ENCODE measurements around the gene TECPR2.

Gene TECPR2

GRCh38 chr14:102394717-102395375 is 32.1 kb downstream of the TECPR2 start:
- Histone ChIP-seq H3K4me1 (ENCODE audit: control insufficient read depth, insufficient read depth, low read length) (peaks cover 8% of the 10 kb centered on the region), H3K9ac (ENCODE audit: low read length) (no peak overlapping the region), H3K27me3 (ENCODE audit: control insufficient read depth, insufficient read depth, low read length) (no peaks in the 10 kb centered on the region), H3K4me3 (ENCODE audit: low read length) (no peak overlapping the region), H3K36me3 (ENCODE audit: control insufficient read depth, insufficient read depth, low read length) (no peaks in the 10 kb centered on the region), H3K27ac (ENCODE audit: low read depth, low read length) (no peak overlapping the region)

- Histone ChIP-seq H3K27me3 (ENCODE audit: control insufficient read depth, insufficient read depth, low read length) (no peaks in the 10 kb centered on the region), H3K9ac (ENCODE audit: low read length) (no peak overlapping the region), H3K4me1 (ENCODE audit: control insufficient read depth, insufficient read depth, low read length) (peaks cover 4% of the 10 kb centered on the region), H3K4me3 (ENCODE audit: low read length) (no peak overlapping the region), H3K36me3 (ENCODE audit: control insufficient read depth, insufficient read depth, low read length) (no peaks in the 10 kb centered on the region), H3K27ac (ENCODE audit: low read depth, low read length) (no peak overlapping the region)
These were observed 33.8 kb downstream of the TECPR2 start for GRCh38 chr14:102396521-102396920.

- Histone ChIP-seq H3K4me3 (ENCODE audit: low read length) (no peak overlapping the region), H3K9ac (ENCODE audit: low read length) (no peak overlapping the region), H3K27me3 (ENCODE audit: control insufficient read depth, insufficient read depth, low read length) (no peaks in the 10 kb centered on the region), H3K4me1 (ENCODE audit: control insufficient read depth, insufficient read depth, low read length) (peaks cover 2% of the 10 kb centered on the region), H3K36me3 (ENCODE audit: control insufficient read depth, insufficient read depth, low read length) (no peaks in the 10 kb centered on the region), H3K27ac (ENCODE audit: low read depth, low read length) (no peak overlapping the region)
These were observed 40.3 kb downstream of the TECPR2 start for GRCh38 chr14:102403028-102403427.

- H3K27me3 ChIP-seq (ENCODE audit: control insufficient read depth, insufficient read depth, low read length) = no peaks in the 10 kb centered on the region
- H3K9ac ChIP-seq (ENCODE audit: low read length) = no peak overlapping the region
- no peaks in the 10 kb centered on the region for H3K36me3 ChIP-seq (ENCODE audit: control insufficient read depth, insufficient read depth, low read length)
- H3K4me1 ChIP-seq (ENCODE audit: control insufficient read depth, insufficient read depth, low read length) = peaks cover 6% of the 10 kb centered on the region
- H3K27ac ChIP-seq (ENCODE audit: low read depth, low read length) = peak overlapping the region; percentile 61
- H3K4me3 ChIP-seq (ENCODE audit: low read length) = no peak overlapping the region
These were observed 44.5 kb downstream of the TECPR2 start for GRCh38 chr14:102407258-102407657.

- Histone ChIP-seq H3K9ac (ENCODE audit: low read length) (no peak overlapping the region), H3K27ac (ENCODE audit: low read depth, low read length) (peak overlapping the region; percentile 70), H3K36me3 (ENCODE audit: control insufficient read depth, insufficient read depth, low read length) (no peaks in the 10 kb centered on the region)
These were observed 46.0 kb downstream of the TECPR2 start for GRCh38 chr14:102408724-102409123.

GRCh38 chr14:102415671-102416070 is 52.9 kb downstream of the TECPR2 start:
- no peak overlapping the region for H3K4me3 ChIP-seq (ENCODE audit: low read length)
- no peak overlapping the region for H3K27ac ChIP-seq (ENCODE audit: low read depth, low read length)
- H3K4me1 ChIP-seq (ENCODE audit: control insufficient read depth, insufficient read depth, low read length) = peaks cover 4% of the 10 kb centered on the region
- peaks cover 13% of the 10 kb centered on the region for H3K36me3 ChIP-seq (ENCODE audit: control insufficient read depth, insufficient read depth, low read length)
- no peak overlapping the region for H3K9ac ChIP-seq (ENCODE audit: low read length)
- no peaks in the 10 kb centered on the region for H3K27me3 ChIP-seq (ENCODE audit: control insufficient read depth, insufficient read depth, low read length)

More at GRCh38 chr14:102408724-102409123, 46.0 kb downstream of the TECPR2 start:
- no peak overlapping the region for H3K4me3 ChIP-seq (ENCODE audit: low read length)
- peaks cover 6% of the 10 kb centered on the region for H3K4me1 ChIP-seq (ENCODE audit: control insufficient read depth, insufficient read depth, low read length)
- no peaks in the 10 kb centered on the region for H3K27me3 ChIP-seq (ENCODE audit: control insufficient read depth, insufficient read depth, low read length)

- H3K27me3 ChIP-seq (ENCODE audit: control insufficient read depth, insufficient read depth, low read length) = no peaks in the 10 kb centered on the region
- H3K36me3 ChIP-seq (ENCODE audit: control insufficient read depth, insufficient read depth, low read length) = peaks cover 13% of the 10 kb centered on the region
- no peak overlapping the region for H3K9ac ChIP-seq (ENCODE audit: low read length)
- H3K4me3 ChIP-seq (ENCODE audit: low read length) = no peak overlapping the region
- no peak overlapping the region for H3K27ac ChIP-seq (ENCODE audit: low read depth, low read length)
- H3K4me1 ChIP-seq (ENCODE audit: control insufficient read depth, insufficient read depth, low read length) = peaks cover 4% of the 10 kb centered on the region
These were observed 54.3 kb downstream of the TECPR2 start for GRCh38 chr14:102417001-102417431.

GRCh38 chr14:102417646-102418045 is 54.9 kb downstream of the TECPR2 start:
- Histone ChIP-seq H3K27ac (ENCODE audit: low read depth, low read length) (no peak overlapping the region), H3K4me1 (ENCODE audit: control insufficient read depth, insufficient read depth, low read length) (peaks cover 4% of the 10 kb centered on the region), H3K36me3 (ENCODE audit: control insufficient read depth, insufficient read depth, low read length) (peaks cover 13% of the 10 kb centered on the region), H3K9ac (ENCODE audit: low read length) (no peak overlapping the region), H3K27me3 (ENCODE audit: control insufficient read depth, insufficient read depth, low read length) (no peaks in the 10 kb centered on the region), H3K4me3 (ENCODE audit: low read length) (no peak overlapping the region)

- Histone ChIP-seq H3K4me3 (ENCODE audit: low read length) (no peak overlapping the region), H3K36me3 (ENCODE audit: control insufficient read depth, insufficient read depth, low read length) (peaks cover 13% of the 10 kb centered on the region), H3K9ac (ENCODE audit: low read length) (no peak overlapping the region), H3K27me3 (ENCODE audit: control insufficient read depth, insufficient read depth, low read length) (no peaks in the 10 kb centered on the region), H3K27ac (ENCODE audit: low read depth, low read length) (no peak overlapping the region), H3K4me1 (ENCODE audit: control insufficient read depth, insufficient read depth, low read length) (peaks cover 4% of the 10 kb centered on the region)
These were observed 55.6 kb downstream of the TECPR2 start for GRCh38 chr14:102418169-102418852.

- Histone ChIP-seq H3K36me3 (ENCODE audit: control insufficient read depth, insufficient read depth, low read length) (peaks cover 13% of the 10 kb centered on the region), H3K27ac (ENCODE audit: low read depth, low read length) (no peak overlapping the region), H3K4me3 (ENCODE audit: low read length) (no peak overlapping the region), H3K27me3 (ENCODE audit: control insufficient read depth, insufficient read depth, low read length) (no peaks in the 10 kb centered on the region), H3K4me1 (ENCODE audit: control insufficient read depth, insufficient read depth, low read length) (peaks cover 4% of the 10 kb centered on the region), H3K9ac (ENCODE audit: low read length) (no peak overlapping the region)
These were observed 56.1 kb downstream of the TECPR2 start for GRCh38 chr14:102418853-102419240.

- Histone ChIP-seq H3K9ac (ENCODE audit: low read length) (no peak overlapping the region), H3K27ac (ENCODE audit: low read depth, low read length) (no peak overlapping the region), H3K36me3 (ENCODE audit: control insufficient read depth, insufficient read depth, low read length) (peaks cover 13% of the 10 kb centered on the region), H3K27me3 (ENCODE audit: control insufficient read depth, insufficient read depth, low read length) (no peaks in the 10 kb centered on the region), H3K4me1 (ENCODE audit: control insufficient read depth, insufficient read depth, low read length) (peaks cover 4% of the 10 kb centered on the region), H3K4me3 (ENCODE audit: low read length) (no peak overlapping the region)
These were observed 56.5 kb downstream of the TECPR2 start for GRCh38 chr14:102419276-102419675.

GRCh38 chr14:102419716-102420115 is 57.0 kb downstream of the TECPR2 start:
- Histone ChIP-seq H3K4me1 (ENCODE audit: control insufficient read depth, insufficient read depth, low read length) (peaks cover 4% of the 10 kb centered on the region), H3K27me3 (ENCODE audit: control insufficient read depth, insufficient read depth, low read length) (no peaks in the 10 kb centered on the region), H3K27ac (ENCODE audit: low read depth, low read length) (no peak overlapping the region), H3K4me3 (ENCODE audit: low read length) (no peak overlapping the region), H3K9ac (ENCODE audit: low read length) (no peak overlapping the region), H3K36me3 (ENCODE audit: control insufficient read depth, insufficient read depth, low read length) (peaks cover 12% of the 10 kb centered on the region)

All from rectal smooth muscle tissue (tissue), 1 donor.